ENCODE measurements around the gene TNFSF13.

The TNFSF13 gene

DNA sequence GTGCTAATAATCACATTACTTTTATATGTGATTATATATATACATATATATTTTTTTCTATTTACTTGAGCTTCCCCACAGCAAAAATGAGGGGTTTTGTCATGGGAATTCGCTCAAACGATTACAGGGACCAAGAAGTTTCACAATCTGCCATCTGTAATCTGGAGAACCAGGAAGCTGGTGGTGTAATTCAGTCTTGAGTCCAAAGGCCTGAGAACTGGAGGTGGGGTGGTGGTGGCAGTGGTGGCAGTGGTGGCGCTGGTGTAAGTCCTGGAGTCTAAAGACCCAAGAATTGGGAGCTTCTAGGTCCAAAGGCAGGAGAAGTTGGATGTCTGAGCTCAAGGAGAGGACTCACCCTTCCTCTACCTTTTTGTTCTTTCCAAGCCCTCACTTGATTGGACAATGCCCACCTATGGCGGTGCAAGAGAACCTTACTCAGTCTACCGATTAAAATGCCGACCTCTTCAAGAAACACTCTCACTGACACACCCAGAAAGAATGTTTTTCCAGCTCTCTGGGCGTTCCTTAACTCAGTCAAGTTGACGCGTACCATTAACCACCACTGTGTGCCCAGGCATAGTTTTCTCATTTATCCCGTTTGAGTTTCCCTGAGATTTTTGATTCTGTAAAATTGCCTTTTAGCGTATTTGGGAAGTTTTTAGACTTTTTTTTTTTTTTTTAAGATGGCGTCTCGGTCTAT is 42.5 kb upstream of the TNFSF13 start:
- H3K27ac ChIP-seq = no peak overlapping the region
- TF ChIP-seq CTCF (conservative IDR thresholded peaks at IDR 0.05) = no peak

DNA sequence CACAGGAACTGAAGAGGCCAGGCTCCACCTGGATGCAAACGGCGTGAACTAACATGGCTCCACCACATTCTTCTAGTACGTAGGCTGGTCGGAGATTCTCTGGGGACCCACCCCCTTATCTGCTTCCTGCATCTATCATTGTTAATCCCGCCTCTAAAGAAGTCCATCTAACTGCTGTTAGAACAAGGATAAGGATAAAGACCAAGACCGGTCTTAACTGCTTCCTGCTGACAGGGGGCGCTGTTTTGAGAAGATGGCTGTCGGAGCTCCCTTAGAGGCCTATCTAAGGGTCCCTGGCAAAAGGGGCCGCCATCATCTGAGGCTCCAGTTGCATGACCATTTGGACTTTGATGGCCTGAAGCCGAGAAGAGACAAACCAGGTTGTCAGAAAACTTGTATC is 35.5 kb upstream of the TNFSF13 start:
- H3K27ac ChIP-seq = no peak overlapping the region
- TF ChIP-seq CTCF (conservative IDR thresholded peaks at IDR 0.05) = no peak

- H3K27ac ChIP-seq = no peak overlapping the region
- no peak for TF ChIP-seq CTCF (conservative IDR thresholded peaks at IDR 0.05)
Observed at GRCh38 chr17:7528842-7529241, 29.7 kb upstream of the TNFSF13 start.

GRCh38 chr17:7530023-7530900 is 28.3 kb upstream of the TNFSF13 start:
- TF ChIP-seq CTCF (conservative IDR thresholded peaks at IDR 0.05) = no peak
- H3K27ac ChIP-seq = no peak overlapping the region

DNA sequence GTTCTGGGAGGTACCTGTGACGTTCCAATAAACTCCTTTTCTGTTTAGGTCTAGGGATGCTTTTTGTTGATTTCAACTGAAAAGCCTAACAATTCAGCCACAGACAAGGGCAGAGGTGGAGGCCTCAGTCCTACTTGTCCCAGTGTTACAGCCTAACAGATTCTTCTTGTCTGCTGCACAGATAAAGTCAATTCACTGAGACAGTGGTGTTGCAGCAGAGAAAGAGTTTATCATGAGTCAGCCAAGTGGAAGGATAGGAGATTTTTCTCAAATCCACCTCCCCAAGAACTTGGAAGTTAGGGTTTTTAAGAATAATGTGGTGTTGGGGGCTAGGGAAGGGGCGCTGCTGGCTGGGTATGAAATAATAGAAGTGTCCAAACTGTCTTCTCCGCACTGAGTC is 20.5 kb upstream of the TNFSF13 start:
- no peak overlapping the region for H3K27ac ChIP-seq
- TF ChIP-seq CTCF (conservative IDR thresholded peaks at IDR 0.05) = no peak

GRCh38 chr17:7538891-7539545 is 19.5 kb upstream of the TNFSF13 start:
- TF ChIP-seq CTCF (conservative IDR thresholded peaks at IDR 0.05) = no peak
- no peak overlapping the region for H3K27ac ChIP-seq

DNA sequence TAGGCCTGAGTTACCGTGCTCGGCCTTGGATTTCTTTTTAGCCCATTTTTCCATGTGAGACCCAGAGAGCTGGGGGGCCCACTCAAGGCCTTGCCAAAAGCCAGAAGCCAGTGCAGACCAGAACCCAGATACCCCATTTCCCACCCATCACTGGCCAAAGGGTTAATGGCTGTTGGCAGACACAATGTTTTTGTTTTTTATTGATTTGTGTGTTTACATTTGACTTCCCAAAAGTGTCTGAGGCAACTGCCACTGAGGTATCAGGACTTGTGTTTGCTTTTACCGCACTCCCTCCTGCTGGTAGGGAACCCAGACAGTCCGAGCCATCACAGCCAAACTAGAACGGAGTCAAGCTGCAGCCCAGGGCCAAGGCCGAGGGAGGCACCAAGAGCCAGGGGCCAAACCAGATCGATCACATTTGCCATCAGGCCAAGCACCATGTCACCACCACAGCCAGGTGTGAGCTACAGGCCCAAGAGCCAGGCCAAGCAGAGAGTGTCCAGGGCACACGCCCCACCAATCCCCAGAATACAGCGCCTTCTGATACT is 17.4 kb upstream of the TNFSF13 start:
- no peak overlapping the region for H3K27ac ChIP-seq
- no peak for TF ChIP-seq CTCF (conservative IDR thresholded peaks at IDR 0.05)

Data from VCaP (cell line).